Keratinocyte (primary cell): ENCODE measurements around the gene RAD51. TPM values are rescaled to one million over a fixed set of nuclear protein-coding genes. Genes with fewer than 3 reads are reported as not detected.

ENCODE experiments used
- DNase-seq: peaks from one replicate; pipeline ENCODE4 v3.0.0-alpha.2; 2011; ENCODE audit warnings: low read depth, missing footprints, low spot score
- FAIRE-seq: peaks from 2 replicates; lab custom pipeline; 2011; peaks lifted over from hg19 to GRCh38; lab: Jason Lieb, UNC
- H2AFZ ChIP-seq: 2 replicates; pipeline ENCODE4 v1.6.0; 2012; ENCODE audit warnings: low read length, control low read depth, inconsistent platforms; ENCODE audit not compliant: control insufficient read depth
- H3K27ac ChIP-seq: 2 replicates; pipeline ENCODE4 v1.5.1; 2011; ENCODE audit warnings: low read length; ENCODE audit not compliant: control insufficient read depth, insufficient read depth
- H3K27me3 ChIP-seq: 3 replicates; pipeline ENCODE4 v1.6.0; 2011; ENCODE audit warnings: low read length; ENCODE audit not compliant: control insufficient read depth, insufficient read depth; ENCODE audit errors: extremely low read depth
- H3K36me3 ChIP-seq, 2 experiments: 2 replicates in 1 of 2; 3 replicates in 1 of 2; pipeline ENCODE4 v1.5.1; 2011; ENCODE audit warnings: low read length in 2 of 2, mild to moderate bottlenecking in 1 of 2; ENCODE audit not compliant: control insufficient read depth in 2 of 2, insufficient read depth in 2 of 2; ENCODE audit errors: extremely low read depth in 1 of 2
- H3K4me1 ChIP-seq: 3 replicates; pipeline ENCODE4 v1.5.1; 2011; ENCODE audit warnings: low read length; ENCODE audit not compliant: control insufficient read depth, insufficient read depth; ENCODE audit errors: extremely low read depth
- H3K4me2 ChIP-seq: 3 replicates; pipeline ENCODE4 v1.6.0; 2011; ENCODE audit warnings: low read depth, low read length; ENCODE audit not compliant: control insufficient read depth, insufficient read depth; ENCODE audit errors: extremely low read depth
- H3K4me3 ChIP-seq, 3 experiments: fragments of 200-600 bp in 1 of 3; sonication (generic) in 1 of 3; 2 replicates in 2 of 3; 3 replicates in 1 of 3; pipeline ENCODE4 v1.5.1; 2011 to 2016; ENCODE audit warnings: low read length in 3 of 3, mild to moderate bottlenecking in 3 of 3, control low read depth in 2 of 3, inconsistent platforms in 1 of 3, low read depth in 1 of 3, mixed read lengths in 1 of 3, mixed run types in 1 of 3, moderate library complexity in 1 of 3; ENCODE audit not compliant: control insufficient read depth in 2 of 3, insufficient read depth in 2 of 3; ENCODE audit errors: extremely low read depth in 1 of 3
- H3K79me2 ChIP-seq: 2 replicates; pipeline ENCODE4 v1.6.0; 2012; ENCODE audit warnings: low read length; ENCODE audit not compliant: control insufficient read depth, insufficient read depth
- H3K9ac ChIP-seq: 3 replicates; pipeline ENCODE4 v1.6.0; 2011; ENCODE audit warnings: low read length; ENCODE audit not compliant: control insufficient read depth, insufficient read depth; ENCODE audit errors: extremely low read depth
- H3K9me1 ChIP-seq: 3 replicates; pipeline ENCODE4 v1.6.0; 2011; ENCODE audit warnings: low read length; ENCODE audit not compliant: control insufficient read depth, insufficient read depth; ENCODE audit errors: extremely low read depth
- H3K9me3 ChIP-seq: 2 replicates; pipeline ENCODE4 v1.5.1; 2012; ENCODE audit warnings: low read depth, low read length; ENCODE audit not compliant: control insufficient read depth
- H4K20me1 ChIP-seq: 3 replicates; pipeline ENCODE4 v1.6.0; 2011; ENCODE audit warnings: low read length; ENCODE audit not compliant: control insufficient read depth, insufficient read depth; ENCODE audit errors: extremely low read depth
- CTCF ChIP-seq, 3 experiments: IDR thresholded peaks in 1 of 3; conservative IDR thresholded peaks in 1 of 3; optimal IDR thresholded peaks in 1 of 3; 2 replicates in 2 of 3; 3 replicates in 1 of 3; pipeline versions ENCODE3 to v1.5.1; 2011; ENCODE audit warnings: low read length in 3 of 3, mild to moderate bottlenecking in 3 of 3, moderate library complexity in 2 of 3, control low read depth in 1 of 3, inconsistent platforms in 1 of 3; ENCODE audit not compliant: insufficient read depth in 2 of 3; ENCODE audit errors: extremely low read depth in 1 of 3
- EZH2 ChIP-seq: IDR thresholded peaks from one replicate; pipeline ENCODE4 v1.6.1; 2012; ENCODE audit warnings: inconsistent platforms, mild to moderate bottlenecking, low read length, moderate library complexity
- dilution Hi-C: fragments of 300-500 bp; cut with MboI; formaldehyde crosslinking; loops from one replicate; pipeline ENCODE4 v1.7.0; 2020; ENCODE audit warnings: low sequenced_read_pairs; ENCODE audit not compliant: extremely low pct_ligation_motif_present
- polyA plus RNA-seq, 5 experiments: library from polyadenylated mRNA; depleted of rRNA in 3 of 5; stranded (reverse) in 3 of 5; stranded (forward) in 1 of 5; unstranded in 1 of 5; fragments of >200 nt; gene quantifications; 1 replicate in 1 of 5; 2 replicates in 3 of 5; 3 replicates in 1 of 5; pipeline versions ENCODE4 v1.2.1 to v1.2.3, GENCODE V29; 2011 to 2012; ENCODE audit warnings: missing spikeins in 2 of 5, low read depth in 1 of 5, low replicate concordance in 1 of 5

RAD51 gene
- polyA plus RNA-seq, 1 donor (not counting 4 experiments of a cell fraction or from before 2014, with no cell fraction given): 6.9 TPM

GRCh38 chr15:40773496-40773895, 78.5 kb downstream of the RAD51 start:
- Histone ChIP-seq H2AFZ (no peak overlapping the region), H3K9ac (no peak overlapping the region), H4K20me1 (no peaks in the 10 kb centered on the region), H3K4me2 (no peak overlapping the region), H3K36me3 (peaks cover 31 to 32% of the 10 kb centered on the region in 2 experiments), H3K27me3 (no peaks in the 10 kb centered on the region), H3K9me1 (no peaks in the 10 kb centered on the region), H3K4me3 (no peak overlapping the region), H3K27ac (no peak overlapping the region), H3K79me2 (no peaks in the 10 kb centered on the region), H3K4me1 (peaks cover 34% of the 10 kb centered on the region), H3K9me3 (no peaks in the 10 kb centered on the region)
- dilution Hi-C loops: no loop called here
- no peak for DNase-seq
- no peak for TF ChIP-seq CTCF (optimal IDR thresholded peaks at IDR 0.05 in 1 of 3, IDR thresholded peaks at IDR 0.05 in 1 of 3, conservative IDR thresholded peaks at IDR 0.05 in 1 of 3; ENCODE audit: extremely low read depth in 1 of 3, insufficient read depth in 2 of 3, low read length in 3 of 3)
- TF ChIP-seq EZH2: no peak
- FAIRE-seq: no peak

GRCh38 chr15:40773902-40774301, 78.9 kb downstream of the RAD51 start:
- no peaks in the 10 kb centered on the region for H3K9me1 ChIP-seq
- no peak for TF ChIP-seq CTCF (optimal IDR thresholded peaks at IDR 0.05 in 1 of 3, IDR thresholded peaks at IDR 0.05 in 1 of 3, conservative IDR thresholded peaks at IDR 0.05 in 1 of 3; ENCODE audit: extremely low read depth in 1 of 3, insufficient read depth in 2 of 3, low read length in 3 of 3)
- no peak for TF ChIP-seq EZH2
- no peak overlapping the region for H3K4me2 ChIP-seq
- H3K9ac ChIP-seq: no peak overlapping the region
- no peaks in the 10 kb centered on the region for H3K9me3 ChIP-seq
- no peak for FAIRE-seq
- no peaks in the 10 kb centered on the region for H3K79me2 ChIP-seq
- no peak overlapping the region for H2AFZ ChIP-seq
- no peaks in the 10 kb centered on the region for H3K27me3 ChIP-seq
- peaks cover 30% of the 10 kb centered on the region for H3K4me1 ChIP-seq
- no peak overlapping the region for H3K4me3 ChIP-seq
- H3K36me3 ChIP-seq: peaks cover 32 to 33% of the 10 kb centered on the region in 2 experiments
- no peak for DNase-seq
- H4K20me1 ChIP-seq: no peaks in the 10 kb centered on the region
- dilution Hi-C loops: no loop called here
- no peak overlapping the region for H3K27ac ChIP-seq
